CD4-positive, alpha-beta T cell treated with Interleukin-15 for 4 hours (primary cell): Measurements from ENCODE around the gene TRIM39.
A peak's percentile ranks its signal among the peaks of the same experiment; 100 is the strongest.

Experiments used
- DNase-seq: peaks from one replicate; pipeline ENCODE4 v3.0.0-alpha.2; 2020; ENCODE audit warnings: low spot score

TRIM39 gene

GRCh38 chr6:30328397-30328796 is 1.7 kb downstream of the TRIM39 start:
- no peak for DNase-seq

GRCh38 chr6:30329331-30329730 is 2.6 kb downstream of the TRIM39 start:
- DNase-seq = no peak

GRCh38 chr6:30331981-30332380 is 5.3 kb downstream of the TRIM39 start:
- no peak for DNase-seq

- DNase-seq = no peak
Measured at GRCh38 chr6:30334075-30334783, 7.5 kb downstream of the TRIM39 start.

- no peak for DNase-seq
Measured at GRCh38 chr6:30340589-30341054, 13.9 kb downstream of the TRIM39 start.

- DNase-seq = no peak
Measured at GRCh38 chr6:30341218-30341617, 14.5 kb downstream of the TRIM39 start.

- no peak for DNase-seq
Measured at GRCh38 chr6:30341728-30342127, 15.0 kb downstream of the TRIM39 start.

GRCh38 chr6:30344191-30344867 is 17.6 kb downstream of the TRIM39 start:
- DNase-seq = no peak

GRCh38 chr6:30344868-30345671 is 18.3 kb downstream of the TRIM39 start, which contains the start of gene RPP21:
TSS of gene RPP21 (plus strand) at chr6:30345156. CDS start at chr6:30345172, 16 bp downstream.
- DNase-seq = peak; percentile 83

- DNase-seq = no peak
Measured at GRCh38 chr6:30345852-30346251, 19.1 kb downstream of the TRIM39 start.

- no peak for DNase-seq
Measured at GRCh38 chr6:30348957-30349356, 22.2 kb downstream of the TRIM39 start.

- no peak for DNase-seq
Measured at GRCh38 chr6:30349421-30350177, 22.9 kb downstream of the TRIM39 start.

GRCh38 chr6:30350524-30350923 is 23.8 kb downstream of the TRIM39 start:
- DNase-seq = no peak

GRCh38 chr6:30352550-30352949 is 25.8 kb downstream of the TRIM39 start:
- no peak for DNase-seq

GRCh38 chr6:30355281-30355680 is 28.6 kb downstream of the TRIM39 start:
- no peak for DNase-seq

- DNase-seq = no peak
Measured at GRCh38 chr6:30356536-30356935, 29.8 kb downstream of the TRIM39 start.

- DNase-seq = peak; percentile 59
Measured at GRCh38 chr6:30357678-30358540, 31.2 kb downstream of the TRIM39 start.

- no peak for DNase-seq
Measured at GRCh38 chr6:30359276-30359675, 32.5 kb downstream of the TRIM39 start.

- no peak for DNase-seq
Measured at GRCh38 chr6:30360139-30360538, 33.4 kb downstream of the TRIM39 start.

- DNase-seq = no peak
Measured at GRCh38 chr6:30361661-30362060, 34.9 kb downstream of the TRIM39 start.

GRCh38 chr6:30363459-30363858 is 36.7 kb downstream of the TRIM39 start:
- no peak for DNase-seq
